ENCODE measurements around the gene MAPK8IP3.

MAPK8IP3 gene

GRCh38 chr16:1818204-1818872 lies 112.3 kb downstream of the MAPK8IP3 start:
- no peak for FAIRE-seq

GRCh38 chr16:1818873-1819525 lies 113.0 kb downstream of the MAPK8IP3 start:
- FAIRE-seq, result no peak

- FAIRE-seq, result no peak
Observed at GRCh38 chr16:1819611-1820010, 113.6 kb downstream of the MAPK8IP3 start.

All from islet of Langerhans (tissue), 1 donor.